SK-N-SH (cell line): ENCODE results near the gene BAD. TPM values are rescaled to one million over a fixed set of nuclear protein-coding genes. Genes with fewer than 3 reads are reported as not detected.

Source experiments
- CTCF ChIA-PET: fragments of 300-600, 350-600 bp; formaldehyde crosslinking; extraction: SDS; loops from one replicate; lab custom pipeline; 2021; lab: Yijun Ruan, JAX
- POLR2A ChIA-PET: fragments of 350-600 bp; sonication (Branson Sonifier 250); formaldehyde crosslinking; extraction: SDS; loops from one replicate; lab custom pipeline; 2020; ENCODE audit warnings: antibody characterized with exemption, inconsistent platforms; lab: Yijun Ruan, JAX
- DNase-seq: peaks from one replicate; pipeline ENCODE4 v3.0.0; 2012
- H2AFZ ChIP-seq: fragments of 200-600 bp; sonication (generic); 2 replicates; pipeline ENCODE4 v1.8.1; 2016; ENCODE audit warnings: antibody characterized with exemption, mild to moderate bottlenecking, low read depth
- H3F3A ChIP-seq: fragments of 200-600 bp; sonication (generic); replicated peaks from 2 replicates; pipeline ENCODE3; 2016; ENCODE audit warnings: antibody characterized with exemption, mild to moderate bottlenecking; ENCODE audit not compliant: insufficient read depth
- H3K27ac ChIP-seq, 2 experiments: fragments of 200-500 bp in 1 of 2; fragments of 200-600 bp in 1 of 2; sonication (Bioruptor generic) in 1 of 2; sonication (generic), shearing (Covaris generic) in 1 of 2; 2 replicates each; pipeline versions ENCODE4 v1.5.1 to v1.6.1; 2014 to 2016; ENCODE audit warnings: low read depth in 2 of 2, inconsistent platforms in 1 of 2, low read length in 1 of 2, mild to moderate bottlenecking in 1 of 2, mixed read lengths in 1 of 2
- H3K27me3 ChIP-seq: fragments of 200-600 bp; sonication (generic), shearing (Covaris generic); 2 replicates; pipeline ENCODE4 v1.6.1; 2016; ENCODE audit warnings: mixed run types; ENCODE audit not compliant: insufficient read depth
- H3K36me3 ChIP-seq, 2 experiments: fragments of 200-500 bp in 1 of 2; fragments of 200-600 bp in 1 of 2; sonication (Bioruptor generic) in 1 of 2; sonication (generic) in 1 of 2; replicated peaks in 1 of 2; 2 replicates each; pipeline versions ENCODE3 to v1.5.1; 2014 to 2016; ENCODE audit warnings: low read length in 1 of 2, mild to moderate bottlenecking in 1 of 2; ENCODE audit not compliant: insufficient read depth in 2 of 2, control insufficient read depth in 1 of 2
- H3K4me1 ChIP-seq, 2 experiments: fragments of 200-500 bp in 1 of 2; fragments of 200-600 bp in 1 of 2; sonication (Bioruptor generic) in 1 of 2; sonication (generic), shearing (Covaris generic) in 1 of 2; 2 replicates each; pipeline versions ENCODE4 v1.5.1 to v1.6.1; 2014 to 2016; ENCODE audit warnings: low read depth in 1 of 2, low read length in 1 of 2, mixed run types in 1 of 2; ENCODE audit not compliant: insufficient read depth in 2 of 2, control insufficient read depth in 1 of 2
- H3K4me2 ChIP-seq: fragments of 200-600 bp; sonication (generic), shearing (Covaris generic); 2 replicates; pipeline ENCODE4 v1.6.1; 2017; ENCODE audit warnings: mixed run types
- H3K4me3 ChIP-seq, 2 experiments: fragments of 200-500 bp in 1 of 2; fragments of 200-600 bp in 1 of 2; sonication (Bioruptor generic) in 1 of 2; sonication (generic), shearing (Covaris generic) in 1 of 2; 2 replicates each; pipeline versions ENCODE4 v1.5.1 to v1.8.1; 2014 to 2016; ENCODE audit warnings: low read depth in 2 of 2, inconsistent platforms in 1 of 2, low read length in 1 of 2, mild to moderate bottlenecking in 1 of 2, mixed read lengths in 1 of 2, moderate library complexity in 1 of 2
- H3K79me2 ChIP-seq: fragments of 200-600 bp; sonication (generic); 2 replicates; pipeline ENCODE4 v1.8.1; 2017; ENCODE audit warnings: mild to moderate bottlenecking; ENCODE audit not compliant: insufficient read depth
- H3K9ac ChIP-seq: fragments of 200-600 bp; sonication (generic); 2 replicates; pipeline ENCODE4 v1.6.1; 2017; ENCODE audit warnings: mixed run types
- H3K9me2 ChIP-seq: fragments of 200-600 bp; sonication (generic); 2 replicates; pipeline ENCODE4 v1.6.1; 2017; ENCODE audit warnings: mixed run types
- H3K9me3 ChIP-seq: fragments of 200-600 bp; sonication (generic); 2 replicates; pipeline ENCODE4 v1.6.1; 2017; ENCODE audit warnings: mixed run types, mild to moderate bottlenecking, moderate library complexity
- H4K20me1 ChIP-seq: fragments of 200-600 bp; sonication (generic); 2 replicates; pipeline ENCODE4 v1.6.1; 2017; ENCODE audit warnings: mild to moderate bottlenecking, mixed run types; ENCODE audit not compliant: insufficient read depth
- GATA2 ChIP-seq: sonication (generic); formaldehyde crosslinking; IDR thresholded peaks from 2 replicates; pipeline ENCODE4 v1.5.0; 2020; ENCODE audit warnings: mild to moderate bottlenecking, missing genetic modification reagents
- JUND ChIP-seq: IDR thresholded peaks from 2 replicates; pipeline ENCODE4 v1.4.0; 2012
- NRF1 ChIP-seq: IDR thresholded peaks from 2 replicates; pipeline ENCODE4 v1.6.1; 2012; ENCODE audit warnings: low read depth, mild to moderate bottlenecking, low read length
- RCOR1 ChIP-seq: fragments of 150-350 bp; IDR thresholded peaks from 2 replicates; pipeline ENCODE4 v1.6.1; 2017; ENCODE audit warnings: antibody characterized with exemption, low read length
- WGBS: methylation state at CpG from one replicate; pipeline ENCODE4 v1.1.6; 2017; ENCODE audit warnings: low lambda C conversion rate; 5-methylcytosine and 5-hydroxymethylcytosine counted together
- polyA plus RNA-seq, 3 experiments: library from polyadenylated mRNA; depleted of rRNA; stranded (reverse); fragments of >200 nt; gene quantifications; 2 replicates each; pipeline ENCODE4 v1.2.3, GENCODE V29; 2012
- TF ChIP-seq, protein P1 (sequence below): IDR thresholded peaks from 2 replicates; pipeline ENCODE4 v1.4.0; 2012; ENCODE audit warnings: low read depth
- TF ChIP-seq, protein P2 (sequence below): fragments of 150-350 bp; IDR thresholded peaks from 2 replicates; pipeline ENCODE4 v1.6.1; 2017; ENCODE audit warnings: antibody characterized with exemption, low read length, low read depth, borderline replicate concordance

BAD gene
- polyA plus RNA-seq, 1 of the 3 experiments (the other 2 are of a cell fraction) = 80.9 TPM

GRCh38 chr11:64248578-64248977 is 35.9 kb downstream of the BAD start:
- ChIA-PET CTCF (interaction anchor here (0.7 to 4.6 kb wide), 3 partner anchors 21 to 53 kb away, joined by 3 to 89 read pairs (median 3); no protein-coding TSS in a partner anchor), POLR2A (interaction anchor here (12.4 kb wide), 1 partner anchor 21 kb away, joined by 112 read pairs; no protein-coding TSS in a partner anchor)
- no peak for DNase-seq
- no peak overlapping the region for H3K4me2 ChIP-seq
- H3K9me2 ChIP-seq = no peaks in the 10 kb centered on the region
- H4K20me1 ChIP-seq = peaks cover 10% of the 10 kb centered on the region
- H3K27me3 ChIP-seq = no peaks in the 10 kb centered on the region
- H3K4me3 ChIP-seq = no peak overlapping the region
- 100% methylated on average over 1 of the region's 7 CpGs for WGBS
- H3K4me1 ChIP-seq = peaks cover 15 to 49% of the 10 kb centered on the region in 2 experiments; a peak in 2 of 4 replicates
- no peaks in the 10 kb centered on the region for H3K9me3 ChIP-seq
- no peak overlapping the region for H2AFZ ChIP-seq
- peaks cover 6 to 11% of the 10 kb centered on the region in 2 experiments for H3K36me3 ChIP-seq
- peaks cover 49% of the 10 kb centered on the region for H3K79me2 ChIP-seq
- H3F3A ChIP-seq = peaks cover 9% of the 10 kb centered on the region
- TF ChIP-seq NRF1 (no peak), JUND (no peak), GATA2 (CRISPR knock-in tag) (no peak)
- TF ChIP-seq, protein P1, sequence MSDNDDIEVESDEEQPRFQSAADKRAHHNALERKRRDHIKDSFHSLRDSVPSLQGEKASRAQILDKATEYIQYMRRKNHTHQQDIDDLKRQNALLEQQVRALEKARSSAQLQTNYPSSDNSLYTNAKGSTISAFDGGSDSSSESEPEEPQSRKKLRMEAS = no peak
- no peak overlapping the region for H3K9ac ChIP-seq
- H3K27ac ChIP-seq = no peak overlapping the region; a peak in 1 of 4 replicates

GRCh38 chr11:64247729-64248531 is 36.5 kb downstream of the BAD start:
- no peaks in the 10 kb centered on the region for H3K27me3 ChIP-seq
- peak overlapping the region; percentile 92 to 98; a peak in 3 of 4 replicates for H3K4me3 ChIP-seq
- peaks cover 12 to 49% of the 10 kb centered on the region in 2 experiments; a peak in 2 of 4 replicates for H3K4me1 ChIP-seq
- 58% methylated on average over 25 of the region's 31 CpGs for WGBS
- H3K9ac ChIP-seq = peak overlapping the region; percentile 91; the same call in 1 of the 2 replicates
- H3K27ac ChIP-seq = peak overlapping the region; percentile 96 to 98; a peak in 3 of 4 replicates
- no peaks in the 10 kb centered on the region for H3K9me2 ChIP-seq
- H2AFZ ChIP-seq = no peak overlapping the region
- H3K9me3 ChIP-seq = no peaks in the 10 kb centered on the region
- POLR2A ChIA-PET = interaction anchor here (0.6 to 12.4 kb wide), 3 partner anchors 16 to 125 kb away, joined by 7 to 112 read pairs (median 41); no protein-coding TSS in a partner anchor
- H3F3A ChIP-seq = peaks cover 11% of the 10 kb centered on the region
- CTCF ChIA-PET = interaction anchor here (0.7 to 4.6 kb wide), 7 partner anchors 15 to 54 kb away, joined by 3 to 89 read pairs (median 6); no protein-coding TSS in a partner anchor
- H3K36me3 ChIP-seq = peaks cover 10 to 14% of the 10 kb centered on the region in 2 experiments
- no peak for TF ChIP-seq RCOR1
- TF ChIP-seq, protein P2, sequence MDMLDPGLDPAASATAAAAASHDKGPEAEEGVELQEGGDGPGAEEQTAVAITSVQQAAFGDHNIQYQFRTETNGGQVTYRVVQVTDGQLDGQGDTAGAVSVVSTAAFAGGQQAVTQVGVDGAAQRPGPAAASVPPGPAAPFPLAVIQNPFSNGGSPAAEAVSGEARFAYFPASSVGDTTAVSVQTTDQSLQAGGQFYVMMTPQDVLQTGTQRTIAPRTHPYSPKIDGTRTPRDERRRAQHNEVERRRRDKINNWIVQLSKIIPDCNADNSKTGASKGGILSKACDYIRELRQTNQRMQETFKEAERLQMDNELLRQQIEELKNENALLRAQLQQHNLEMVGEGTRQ = no peak
- H4K20me1 ChIP-seq = peaks cover 4% of the 10 kb centered on the region
- peaks cover 49% of the 10 kb centered on the region for H3K79me2 ChIP-seq
- no peak for DNase-seq
- H3K4me2 ChIP-seq = peak overlapping the region; percentile 100; the same call in 1 of the 2 replicates
